DND-41 (cell line): ENCODE results near the gene TRIM60.
"Not testable (repeated sequence)": the region's sequence is repeated elsewhere in the genome, so short reads cannot be mapped to it uniquely, and the experiment has no call there.

ENCODE experiments used
- ATAC-seq: fragments of 200-7000 bp; cut with Tn5 transposase; 3 replicates; pipeline ENCODE4 v1.9.1; 2021; ENCODE audit warnings: low read depth; ENCODE audit not compliant: insufficient read depth
- DNase-seq: peaks from one replicate; pipeline ENCODE4 v3.0.0-alpha.2; 2020
- H2AFZ ChIP-seq: 2 replicates; pipeline ENCODE4 v1.6.0; 2012; ENCODE audit warnings: low read depth, low read length
- H3K27ac ChIP-seq: 2 replicates; pipeline ENCODE4 v1.5.1; 2012; ENCODE audit warnings: low read length, inconsistent platforms
- H3K27me3 ChIP-seq: fragments of 200-600 bp; sonication (generic); 2 replicates; pipeline ENCODE4 v1.6.0; 2012; ENCODE audit warnings: low read length, mild to moderate bottlenecking, inconsistent platforms; ENCODE audit not compliant: insufficient read depth, poor library complexity
- H3K36me3 ChIP-seq: 2 replicates; pipeline ENCODE4 v1.5.1; 2012; ENCODE audit warnings: low read length, inconsistent platforms; ENCODE audit not compliant: insufficient read depth
- H3K4me1 ChIP-seq: 2 replicates; pipeline ENCODE4 v1.5.1; 2012; ENCODE audit warnings: mild to moderate bottlenecking, low read length; ENCODE audit not compliant: insufficient read depth
- H3K4me2 ChIP-seq: 2 replicates; pipeline ENCODE4 v1.6.0; 2012; ENCODE audit warnings: mild to moderate bottlenecking, moderate library complexity, low read length, inconsistent platforms; ENCODE audit not compliant: insufficient read depth
- H3K4me3 ChIP-seq, 2 experiments: fragments of 200-600 bp in 1 of 2; shearing (Covaris generic) in 1 of 2; 2 replicates each; pipeline ENCODE4 v1.5.1; 2012 to 2016; ENCODE audit warnings: inconsistent platforms in 2 of 2, low read length in 2 of 2, mild to moderate bottlenecking in 2 of 2, low read depth in 1 of 2, moderate library complexity in 1 of 2
- H3K79me2 ChIP-seq: 2 replicates; pipeline ENCODE4 v1.6.0; 2012; ENCODE audit warnings: low read length, inconsistent platforms; ENCODE audit not compliant: insufficient read depth
- H3K9ac ChIP-seq: 2 replicates; pipeline ENCODE4 v1.6.0; 2012; ENCODE audit warnings: low read depth, mild to moderate bottlenecking, inconsistent platforms, low read length, moderate library complexity
- H3K9me3 ChIP-seq: 2 replicates; pipeline ENCODE4 v1.5.1; 2012; ENCODE audit warnings: low read length, moderate library complexity, mild to moderate bottlenecking, inconsistent platforms; ENCODE audit not compliant: insufficient read depth, severe bottlenecking
- H4K20me1 ChIP-seq: 2 replicates; pipeline ENCODE4 v1.6.0; 2012; ENCODE audit warnings: low read length; ENCODE audit not compliant: insufficient read depth
- EZH2 ChIP-seq: IDR thresholded peaks from 3 replicates; pipeline ENCODE4 v1.6.1; 2012; ENCODE audit warnings: borderline replicate concordance, low read depth, mild to moderate bottlenecking, moderate library complexity, low read length, inconsistent platforms; ENCODE audit not compliant: severe bottlenecking
- TF ChIP-seq, protein P1 (sequence below): IDR thresholded peaks from 2 replicates; pipeline ENCODE4 v1.5.1; 2012; ENCODE audit warnings: borderline replicate concordance, low read length, moderate library complexity, mild to moderate bottlenecking; ENCODE audit not compliant: poor library complexity, severe bottlenecking; ENCODE audit errors: extremely low read depth

TRIM60 gene

DNA sequence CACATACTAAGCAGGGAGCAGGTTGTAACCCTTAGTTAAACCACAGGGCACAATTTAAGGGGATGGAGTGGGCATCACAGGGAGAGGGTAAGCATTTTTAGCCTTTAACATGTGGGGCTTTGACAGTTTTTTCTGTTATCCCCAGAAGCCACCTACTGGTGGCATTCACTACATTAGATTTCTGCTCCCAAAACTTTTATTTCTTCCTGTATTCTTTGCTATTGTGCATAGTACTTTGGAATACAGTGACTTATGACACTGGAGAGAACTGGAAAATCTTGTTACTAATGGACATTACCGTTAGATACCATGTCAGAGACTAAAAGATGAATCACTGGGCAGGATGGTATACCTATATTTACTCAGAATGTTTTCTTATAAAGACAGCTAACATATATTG lies 29.1 kb downstream of the TRIM60 start:
- Histone ChIP-seq H3K27me3 (peaks cover 6% of the 10 kb centered on the region), H4K20me1 (no peaks in the 10 kb centered on the region), H3K4me2 (no peak overlapping the region), H3K36me3 (no peaks in the 10 kb centered on the region), H3K4me1 (no peaks in the 10 kb centered on the region), H3K9ac (no peak overlapping the region), H3K79me2 (no peaks in the 10 kb centered on the region), H3K27ac (no peak overlapping the region), H3K4me3 (no peak overlapping the region), H3K9me3 (no peaks in the 10 kb centered on the region), H2AFZ (no peak overlapping the region)
- ATAC-seq: no peak
- TF ChIP-seq, protein P1, sequence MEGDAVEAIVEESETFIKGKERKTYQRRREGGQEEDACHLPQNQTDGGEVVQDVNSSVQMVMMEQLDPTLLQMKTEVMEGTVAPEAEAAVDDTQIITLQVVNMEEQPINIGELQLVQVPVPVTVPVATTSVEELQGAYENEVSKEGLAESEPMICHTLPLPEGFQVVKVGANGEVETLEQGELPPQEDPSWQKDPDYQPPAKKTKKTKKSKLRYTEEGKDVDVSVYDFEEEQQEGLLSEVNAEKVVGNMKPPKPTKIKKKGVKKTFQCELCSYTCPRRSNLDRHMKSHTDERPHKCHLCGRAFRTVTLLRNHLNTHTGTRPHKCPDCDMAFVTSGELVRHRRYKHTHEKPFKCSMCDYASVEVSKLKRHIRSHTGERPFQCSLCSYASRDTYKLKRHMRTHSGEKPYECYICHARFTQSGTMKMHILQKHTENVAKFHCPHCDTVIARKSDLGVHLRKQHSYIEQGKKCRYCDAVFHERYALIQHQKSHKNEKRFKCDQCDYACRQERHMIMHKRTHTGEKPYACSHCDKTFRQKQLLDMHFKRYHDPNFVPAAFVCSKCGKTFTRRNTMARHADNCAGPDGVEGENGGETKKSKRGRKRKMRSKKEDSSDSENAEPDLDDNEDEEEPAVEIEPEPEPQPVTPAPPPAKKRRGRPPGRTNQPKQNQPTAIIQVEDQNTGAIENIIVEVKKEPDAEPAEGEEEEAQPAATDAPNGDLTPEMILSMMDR: no peak
- no peak for TF ChIP-seq EZH2
- DNase-seq: no peak

DNA sequence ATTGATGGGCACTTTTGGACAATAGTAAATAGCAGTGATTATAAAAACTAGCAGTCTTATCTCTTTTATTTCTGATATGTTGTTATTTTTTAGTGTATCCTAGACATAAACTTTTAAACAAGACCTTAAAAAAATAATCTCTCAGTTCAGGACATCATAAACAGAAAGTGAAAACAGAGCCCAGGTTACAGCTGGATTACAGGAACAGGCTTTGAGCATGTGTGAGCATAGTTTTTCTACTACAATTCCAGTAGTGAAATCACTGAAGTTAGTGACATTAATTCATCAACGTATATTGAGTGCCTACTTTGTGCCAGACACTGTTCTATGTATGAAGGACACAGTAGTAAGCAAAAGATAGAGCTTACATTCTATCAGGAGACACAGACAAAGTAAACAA lies 38.8 kb downstream of the TRIM60 start:
- no peaks in the 10 kb centered on the region for H3K36me3 ChIP-seq
- no peak for ATAC-seq
- no peak overlapping the region for H3K4me3 ChIP-seq
- no peak overlapping the region for H2AFZ ChIP-seq
- H3K9ac ChIP-seq: no peak overlapping the region
- H3K4me1 ChIP-seq: no peaks in the 10 kb centered on the region
- H3K79me2 ChIP-seq: no peaks in the 10 kb centered on the region
- TF ChIP-seq, protein P1: no peak
- TF ChIP-seq EZH2: no peak
- H4K20me1 ChIP-seq: no peaks in the 10 kb centered on the region
- H3K9me3 ChIP-seq: no peaks in the 10 kb centered on the region
- no peak for DNase-seq
- no peak overlapping the region for H3K4me2 ChIP-seq
- no peak overlapping the region for H3K27ac ChIP-seq
- H3K27me3 ChIP-seq: no peaks in the 10 kb centered on the region

DNA sequence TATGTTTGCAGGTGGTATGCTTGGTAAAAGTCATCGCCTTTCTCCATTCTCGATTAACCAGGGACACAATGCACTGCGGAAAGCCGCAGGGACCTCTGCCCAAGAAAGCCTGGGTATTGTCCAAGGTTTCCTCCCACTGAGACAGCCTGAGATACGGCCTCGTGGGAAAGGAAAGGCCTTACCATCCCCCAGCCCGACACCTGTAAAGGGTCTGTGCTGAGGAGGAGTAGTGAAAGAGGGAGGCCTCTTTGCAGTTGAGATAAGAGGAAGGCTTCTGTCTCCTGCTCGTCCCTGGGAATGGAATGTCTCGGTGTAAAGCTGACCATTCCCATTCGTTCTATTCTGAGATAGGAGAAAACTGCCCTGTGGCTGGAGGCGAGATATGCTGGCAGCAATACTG lies 41.5 kb downstream of the TRIM60 start:
- H3K36me3 ChIP-seq, H3K27ac ChIP-seq, H3K79me2 ChIP-seq, DNase-seq, H2AFZ ChIP-seq, H3K4me3 ChIP-seq, H3K9me3 ChIP-seq, H3K4me2 ChIP-seq, H3K4me1 ChIP-seq, H3K9ac ChIP-seq, H4K20me1 ChIP-seq, H3K27me3 ChIP-seq, ATAC-seq: not testable (repeated sequence)

DNA sequence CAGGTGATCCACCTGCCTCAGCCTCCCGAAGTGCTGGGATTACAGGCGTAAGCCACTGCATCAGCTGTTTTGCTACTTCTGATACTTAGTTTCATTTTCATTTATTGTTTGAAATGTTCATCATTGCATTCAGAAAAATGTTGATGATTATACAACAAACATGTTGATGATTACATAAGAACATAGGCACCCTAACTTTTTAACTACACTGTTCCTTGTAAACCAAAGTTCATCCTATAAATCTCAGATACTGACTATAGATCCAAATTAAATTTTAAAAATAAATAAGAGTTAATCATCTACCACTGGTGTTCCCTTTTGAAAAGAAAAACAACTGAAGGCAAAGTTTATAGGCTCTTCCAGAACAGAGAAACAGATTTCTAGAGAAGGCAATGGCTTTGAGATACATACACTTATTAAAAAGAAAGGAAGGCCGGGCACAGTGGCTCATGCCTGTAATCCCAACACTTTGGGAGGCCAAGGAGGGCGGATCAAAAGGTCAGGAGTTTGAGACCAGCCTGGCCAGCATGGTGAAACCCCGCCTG lies 45.3 kb downstream of the TRIM60 start:
- Histone ChIP-seq H3K4me1 (no peaks in the 10 kb centered on the region), H3K4me3 (no peak overlapping the region)

More for the DNA sequence above, 45.3 kb downstream of the TRIM60 start:
- no peaks in the 10 kb centered on the region for H3K79me2 ChIP-seq
- no peaks in the 10 kb centered on the region for H4K20me1 ChIP-seq
- H3K9ac ChIP-seq: no peak overlapping the region
- ATAC-seq (no peak), DNase-seq (no peak)
- no peaks in the 10 kb centered on the region for H3K27me3 ChIP-seq
- no peak overlapping the region for H2AFZ ChIP-seq
- no peak overlapping the region for H3K27ac ChIP-seq
- no peaks in the 10 kb centered on the region for H3K9me3 ChIP-seq
- TF ChIP-seq, protein P1: no peak
- TF ChIP-seq EZH2: no peak
- H3K4me2 ChIP-seq: no peak overlapping the region
- H3K36me3 ChIP-seq: no peaks in the 10 kb centered on the region
